ENCODE results near the gene CMTM4. TPM values are rescaled to one million over a fixed set of nuclear protein-coding genes. Genes with fewer than 3 reads are reported as not detected.

CMTM4 gene
- total and polyA plus RNA-seq, 7 donors: 6.1 to 65.1 (median 12.5) TPM

DNA sequence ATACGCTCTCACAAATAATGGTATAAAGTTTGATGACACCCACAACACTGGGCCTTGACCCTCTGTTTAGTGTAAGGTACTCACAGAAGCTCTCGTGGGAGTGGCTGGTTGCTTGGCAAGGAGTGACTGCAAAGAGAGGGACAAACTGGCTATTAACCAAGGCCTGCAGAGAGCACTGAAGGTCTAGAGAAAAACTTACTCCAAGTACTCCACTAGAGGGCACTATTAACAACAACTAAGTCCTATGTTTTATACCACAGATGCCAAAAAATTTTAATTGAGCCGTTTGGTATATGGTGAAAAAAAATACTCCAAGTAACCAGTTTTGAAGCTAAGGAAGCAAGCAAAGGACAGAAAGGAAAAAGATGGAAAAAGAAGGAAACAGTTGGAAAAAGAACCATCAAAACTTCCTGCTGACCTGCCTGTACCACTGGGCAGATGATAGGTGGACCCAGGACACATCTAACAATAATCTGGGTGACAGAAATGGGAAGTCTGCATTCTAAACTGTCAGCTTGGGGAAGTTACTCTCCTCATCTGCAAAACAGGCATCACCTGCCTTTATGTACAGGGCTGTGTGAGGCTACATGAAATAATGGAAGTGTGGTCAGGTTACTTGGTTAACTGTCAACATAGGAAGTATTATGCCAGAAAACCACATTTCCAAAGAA is 31.7 kb upstream of the CMTM4 start:
- WGBS, 2 donors: 32 to 39% methylated on average over 3 of the region's 3 CpGs
- H3K36me3 ChIP-seq: peaks cover 57 to 91% (median 77%) of the 10 kb centered on the region in 4 donors
- H3K4me1 ChIP-seq: peaks cover 0 to 18% (median 10%) of the 10 kb centered on the region in 4 donors
- no peak overlapping the region for H3K4me3 ChIP-seq
- no peak for TF ChIP-seq POLR2A (IDR thresholded peaks at IDR 0.05)
- TF ChIP-seq CTCF (IDR thresholded peaks at IDR 0.05): peak; percentile 35 to 69 (median 60)
- no peak for TF ChIP-seq EP300 (IDR thresholded peaks at IDR 0.05)
- no peak for TF ChIP-seq POLR2AphosphoS5 (IDR thresholded peaks at IDR 0.05)
- peak; percentile 67 for DNase-seq
- intact Hi-C loops (cut with DNase I): loop anchor here (5.0 to 10.0 kb wide), 2 partner anchors 97 to 144 kb away; no protein-coding TSS in a partner anchor
- no peaks in the 10 kb centered on the region for H3K27me3 ChIP-seq
- peak overlapping the region in 1 of 4 donors; percentile 36 for H3K27ac ChIP-seq
- no peaks in the 10 kb centered on the region for H3K9me3 ChIP-seq

GRCh38 chr16:66720766-66721165 is 24.2 kb upstream of the CMTM4 start:
- no peak for DNase-seq
- TF ChIP-seq POLR2AphosphoS5 (IDR thresholded peaks at IDR 0.05): no peak
- no peak for TF ChIP-seq POLR2A (IDR thresholded peaks at IDR 0.05)
- no peak for TF ChIP-seq EP300 (IDR thresholded peaks at IDR 0.05)
- TF ChIP-seq CTCF (IDR thresholded peaks at IDR 0.05): no peak
- peaks cover 0 to 3% (median 0%) of the 10 kb centered on the region in 4 donors for H3K4me1 ChIP-seq
- H3K4me3 ChIP-seq: no peak overlapping the region
- 57 to 72% methylated on average over 3 of the region's 3 CpGs for WGBS, 2 donors
- H3K27ac ChIP-seq: no peak overlapping the region
- H3K9me3 ChIP-seq: no peaks in the 10 kb centered on the region
- H3K36me3 ChIP-seq: peaks cover 23 to 71% (median 38%) of the 10 kb centered on the region in 4 donors
- H3K27me3 ChIP-seq: no peaks in the 10 kb centered on the region
- intact Hi-C loops (cut with DNase I): loop anchor here (10.0 kb wide), 1 partner anchor 104 kb away; no protein-coding TSS in a partner anchor

GRCh38 chr16:66719246-66719645 is 22.7 kb upstream of the CMTM4 start:
- intact Hi-C loops (cut with DNase I): no loop called here
- H3K9me3 ChIP-seq: no peaks in the 10 kb centered on the region
- no peak for DNase-seq
- peaks cover 0 to 3% (median 0%) of the 10 kb centered on the region in 4 donors for H3K4me1 ChIP-seq
- no peaks in the 10 kb centered on the region for H3K27me3 ChIP-seq
- TF ChIP-seq CTCF (IDR thresholded peaks at IDR 0.05) (no peak), POLR2AphosphoS5 (IDR thresholded peaks at IDR 0.05) (no peak), EP300 (IDR thresholded peaks at IDR 0.05) (no peak), POLR2A (IDR thresholded peaks at IDR 0.05) (no peak)
- 97 to 99% methylated on average over 4 of the region's 4 CpGs for WGBS, 2 donors
- H3K27ac ChIP-seq: no peak overlapping the region
- H3K36me3 ChIP-seq: peaks cover 16 to 56% (median 22%) of the 10 kb centered on the region in 4 donors
- H3K4me3 ChIP-seq: no peak overlapping the region

DNA sequence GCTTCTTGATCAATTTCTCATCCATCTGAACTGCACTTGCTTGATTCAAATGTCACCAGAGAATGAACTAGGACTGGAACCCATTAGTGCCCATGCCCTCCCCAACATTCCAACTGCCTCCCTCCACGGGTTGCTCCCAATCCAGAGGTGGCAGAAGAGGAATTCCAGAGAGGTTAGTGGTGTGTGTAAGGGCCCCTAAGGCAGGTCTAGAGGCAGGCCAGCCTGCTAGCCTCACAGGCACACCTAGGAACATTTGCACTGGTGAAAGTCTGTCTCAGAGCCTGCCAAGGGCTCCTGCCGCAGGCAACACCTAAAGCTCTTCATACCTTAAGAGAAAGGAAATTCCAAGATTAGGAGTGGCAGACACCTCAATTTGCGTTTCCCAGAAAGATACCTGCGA is 21.2 kb upstream of the CMTM4 start:
- no peak for TF ChIP-seq EP300 (IDR thresholded peaks at IDR 0.05)
- TF ChIP-seq CTCF (IDR thresholded peaks at IDR 0.05): no peak
- no peak for TF ChIP-seq POLR2AphosphoS5 (IDR thresholded peaks at IDR 0.05)
- no peak for TF ChIP-seq POLR2A (IDR thresholded peaks at IDR 0.05)

More for the DNA sequence above, 21.2 kb upstream of the CMTM4 start:
- H3K27me3 ChIP-seq: no peaks in the 10 kb centered on the region
- no peak overlapping the region for H3K27ac ChIP-seq
- H3K9me3 ChIP-seq: no peaks in the 10 kb centered on the region
- H3K4me1 ChIP-seq: peaks cover 0 to 3% (median 0%) of the 10 kb centered on the region in 4 donors
- DNase-seq: no peak
- no peak overlapping the region for H3K4me3 ChIP-seq
- intact Hi-C loops (cut with DNase I): no loop called here
- H3K36me3 ChIP-seq: peaks cover 2 to 41% (median 8%) of the 10 kb centered on the region in 4 donors
- WGBS, 2 donors: 84 to 86% methylated on average over 4 of the region's 4 CpGs

All from sigmoid colon (tissue), 7 donors.